Right forelimb (tissue), 1 donor: Measurements from ENCODE around the gene FTSJ1.
"Not testable (repeated sequence)": the region's sequence is repeated elsewhere in the genome, so short reads cannot be mapped to it uniquely, and the experiment has no call there.

Experiments
- DNase-seq: peaks from one replicate; pipeline ENCODE4 v3.0.0-alpha.2; 2018

The FTSJ1 gene

GRCh38 chrX:48475774-48476577 lies at the start of gene FTSJ1:
FTSJ1 (plus strand) TSS chrX:48476199; CDS start chrX:48478048, 1,849 bp downstream.
- DNase-seq, result peak; percentile 90

GRCh38 chrX:48427027-48427716 lies 48.8 kb upstream of the FTSJ1 start:
- DNase-seq, result not testable (repeated sequence)

- not testable (repeated sequence) for DNase-seq
Observed at GRCh38 chrX:48429606-48430005, 46.4 kb upstream of the FTSJ1 start.

DNA sequence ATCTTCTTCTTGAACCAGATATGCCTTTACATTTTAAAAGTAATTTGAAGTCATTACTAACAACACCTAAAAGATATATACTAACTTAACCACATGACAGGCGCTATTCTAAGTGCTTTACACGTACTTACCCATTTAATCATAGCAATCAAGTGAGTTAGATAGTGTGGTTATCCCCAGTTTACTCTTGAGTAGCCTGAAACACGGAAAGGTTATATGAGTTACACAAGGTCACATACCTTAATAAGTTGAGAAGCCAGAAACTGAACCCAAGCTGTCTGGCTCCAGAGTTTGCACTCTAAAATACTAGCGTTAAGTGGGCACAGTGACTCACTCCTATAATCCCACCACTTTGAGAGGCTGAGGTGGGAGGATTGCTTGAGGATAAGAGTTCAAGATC lies 45.8 kb upstream of the FTSJ1 start:
- not testable (repeated sequence) for DNase-seq

DNA sequence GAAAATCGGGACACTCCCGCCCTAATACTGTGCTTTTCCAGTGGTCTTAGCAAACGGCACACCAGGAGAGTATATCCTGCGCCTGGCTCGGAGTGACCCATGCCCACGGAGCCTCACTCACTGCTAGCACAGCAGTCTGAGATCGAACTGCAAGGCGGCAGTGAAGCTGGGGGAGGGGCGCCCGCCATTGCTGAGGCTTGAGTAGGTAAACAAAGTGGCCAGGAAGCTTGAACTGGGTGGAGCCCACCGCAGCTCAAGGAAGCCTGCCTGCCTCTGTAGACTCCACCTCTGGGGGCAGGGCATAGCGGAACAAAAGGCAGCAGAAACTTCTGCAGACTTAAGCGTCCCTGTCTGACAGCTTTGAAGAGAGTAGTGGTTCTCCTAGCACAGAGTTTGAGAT lies 42.3 kb upstream of the FTSJ1 start:
- DNase-seq, result not testable (repeated sequence)

DNA sequence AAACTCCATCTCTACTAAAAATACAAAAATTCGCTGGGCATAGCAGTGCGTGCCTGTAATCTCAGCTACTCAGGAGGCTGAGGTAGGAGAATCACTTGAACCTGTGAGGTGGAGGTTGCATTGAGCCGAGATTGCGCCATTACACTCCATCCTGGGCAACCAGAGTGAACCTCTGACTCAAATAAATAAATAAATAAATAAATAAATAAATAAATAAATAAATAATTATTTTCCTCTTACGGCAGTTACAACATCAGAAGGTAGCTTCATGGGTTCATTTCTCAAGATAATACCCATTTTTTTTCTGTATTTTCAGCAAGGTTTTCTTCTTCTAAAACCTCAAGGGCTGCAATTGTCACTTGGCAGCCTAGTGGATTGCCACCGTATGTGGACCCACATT lies 28.8 kb upstream of the FTSJ1 start:
- DNase-seq, result not testable (repeated sequence)

- DNase-seq, result no peak
Observed at GRCh38 chrX:48450076-48450475, 25.9 kb upstream of the FTSJ1 start.

DNA sequence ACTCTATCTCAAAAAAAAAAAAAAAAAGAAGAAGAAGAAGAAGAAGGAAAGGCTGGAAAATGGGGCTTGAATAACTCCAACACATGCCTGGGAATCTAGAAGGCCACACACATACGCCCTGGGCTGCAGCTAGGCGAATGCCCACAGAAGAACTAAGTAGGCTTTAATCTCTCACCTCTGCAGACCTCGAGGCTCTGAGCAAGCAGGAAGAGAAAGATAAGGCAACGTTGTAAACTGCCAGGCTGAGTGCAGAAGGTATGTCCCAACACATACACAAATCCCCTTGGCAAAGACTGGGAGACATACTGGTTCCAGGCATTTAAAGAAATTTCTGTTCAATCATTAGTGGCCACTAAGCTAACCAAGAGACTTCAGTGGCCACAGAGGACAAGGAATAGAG lies 24.3 kb upstream of the FTSJ1 start:
- DNase-seq, result no peak

DNA sequence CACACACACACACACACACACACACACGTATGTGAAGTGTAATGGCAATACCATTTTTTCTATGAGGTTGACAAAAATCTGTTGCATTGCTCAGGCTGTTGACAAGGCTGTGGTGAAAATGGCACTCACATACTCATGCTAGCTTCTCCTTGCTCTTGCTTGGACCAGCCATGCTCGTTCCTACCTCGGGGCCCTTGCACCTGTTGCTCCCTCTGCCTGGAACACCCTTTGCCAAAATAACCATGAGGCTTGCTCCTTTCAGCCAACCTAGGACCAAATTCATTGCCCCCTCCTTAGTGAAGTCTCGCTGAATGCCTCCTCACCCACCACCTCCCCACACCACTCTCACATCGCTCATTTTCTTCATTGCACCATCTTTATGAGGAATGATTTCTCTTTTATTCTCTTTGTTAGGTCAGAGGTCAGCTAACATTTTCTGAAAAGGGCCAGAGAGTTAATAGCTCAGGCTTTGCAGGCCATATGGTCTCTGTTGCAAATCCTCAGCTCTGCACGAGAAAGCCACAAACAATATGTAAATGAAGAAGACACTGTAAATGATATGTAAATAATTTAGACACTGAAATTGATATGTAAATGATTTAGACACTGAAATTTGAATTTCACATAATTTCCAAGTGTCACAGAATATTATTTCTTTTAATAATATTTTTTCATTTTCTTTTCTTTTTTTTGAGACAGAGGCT lies 19.2 kb upstream of the FTSJ1 start:
- DNase-seq, result no peak

GRCh38 chrX:48458711-48459110 lies 17.3 kb upstream of the FTSJ1 start:
- DNase-seq, result no peak

GRCh38 chrX:48459483-48459882 lies 16.5 kb upstream of the FTSJ1 start:
- DNase-seq, result no peak

DNA sequence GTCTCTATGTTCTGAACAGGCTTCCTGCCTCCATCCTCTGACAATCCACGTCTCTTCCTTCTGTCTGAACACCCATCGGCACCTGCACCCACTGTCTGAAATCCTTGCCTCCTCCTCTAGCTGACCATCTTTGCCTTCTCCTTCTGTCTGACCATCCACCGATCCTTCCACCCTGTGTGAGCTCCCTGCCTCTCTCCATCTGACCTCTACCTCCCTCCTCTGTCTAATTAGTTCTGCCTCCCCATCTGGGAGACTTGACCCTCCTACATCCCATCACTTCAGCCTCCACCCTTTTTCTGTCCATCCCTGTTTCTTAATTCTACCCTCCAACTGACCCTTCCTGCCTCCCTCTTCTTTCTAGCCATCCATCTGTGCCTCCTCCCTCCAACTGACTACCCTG lies 16.0 kb upstream of the FTSJ1 start:
- no peak for DNase-seq

GRCh38 chrX:48460606-48461005 lies 15.4 kb upstream of the FTSJ1 start:
- no peak for DNase-seq

- DNase-seq, result no peak
Observed at GRCh38 chrX:48461830-48462229, 14.2 kb upstream of the FTSJ1 start.

DNA sequence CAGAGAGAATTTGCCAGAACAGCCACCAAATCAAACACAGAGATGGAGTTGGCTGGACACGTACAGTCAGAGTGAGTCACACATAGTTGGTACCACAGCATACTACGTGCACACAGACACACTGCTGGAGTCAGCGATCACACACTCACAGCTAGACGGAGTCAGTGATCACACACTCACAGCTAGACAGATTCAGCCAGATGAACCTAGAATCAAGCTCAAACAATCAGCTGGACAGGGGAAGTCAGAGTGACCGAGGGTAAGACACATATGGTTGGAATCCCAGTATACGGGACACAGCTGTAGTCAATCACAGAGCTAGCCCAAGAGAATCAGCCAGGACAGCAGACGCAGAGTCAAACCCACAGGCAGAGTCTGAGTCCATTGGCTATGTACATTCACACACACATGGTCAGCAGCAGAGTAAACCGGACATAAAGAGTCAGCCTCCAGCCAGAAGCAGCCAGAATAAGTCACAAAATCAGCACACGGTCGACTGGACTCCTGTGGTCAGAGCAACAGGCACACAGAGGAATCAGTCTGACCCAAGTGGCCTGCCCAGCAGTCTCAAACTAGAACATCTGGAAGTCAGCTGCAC lies 10.6 kb upstream of the FTSJ1 start:
- DNase-seq, result no peak

GRCh38 chrX:48466696-48467095 lies 9.3 kb upstream of the FTSJ1 start:
- no peak for DNase-seq

- DNase-seq, result no peak
Observed at GRCh38 chrX:48467281-48467761, 8.7 kb upstream of the FTSJ1 start.

GRCh38 chrX:48468247-48468671 lies 7.7 kb upstream of the FTSJ1 start:
- no peak for DNase-seq

- DNase-seq, result no peak
Observed at GRCh38 chrX:48468693-48469691, 7.0 kb upstream of the FTSJ1 start.

DNA sequence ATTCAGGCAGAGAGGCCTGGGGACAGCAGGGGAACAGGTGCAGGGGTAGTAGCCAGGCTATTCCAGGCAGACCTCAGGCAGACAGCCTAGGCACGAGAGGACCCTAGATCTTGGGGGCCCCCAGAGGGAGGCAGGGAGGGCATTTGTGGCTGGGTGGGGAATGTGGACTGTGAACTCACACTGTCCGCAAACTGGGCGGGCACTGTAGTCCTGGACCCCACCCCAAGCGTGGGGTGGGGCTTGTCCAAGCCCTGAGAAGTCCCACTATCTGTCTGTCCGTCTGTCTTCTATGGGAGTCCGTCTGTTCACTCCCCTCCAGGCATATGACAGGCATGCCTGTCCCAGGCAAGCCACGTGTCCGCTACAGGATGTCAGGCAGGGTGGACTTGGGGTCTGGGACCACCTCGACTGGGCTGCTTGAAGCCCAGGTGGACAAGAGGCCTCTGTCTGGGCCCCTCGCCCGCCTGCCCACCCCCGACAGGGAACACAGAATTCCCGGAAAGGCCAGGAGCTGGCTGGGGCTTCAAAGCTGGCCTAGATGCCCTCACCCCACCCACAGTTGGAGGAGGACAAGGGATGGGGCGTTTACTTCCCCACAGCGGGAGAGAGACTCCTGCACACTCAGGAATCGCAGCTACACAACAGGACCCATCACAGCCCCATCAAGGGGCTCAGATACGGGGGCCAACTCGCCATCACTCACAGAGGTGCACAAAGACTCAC lies 5.7 kb upstream of the FTSJ1 start, which contains the start of gene SLC38A5:
Gene SLC38A5 (minus strand): TSS at position 151 of the 723 bp plus-strand sequence. CDS start 2,336 bp downstream, outside the sequence.
- DNase-seq, result no peak

DNA sequence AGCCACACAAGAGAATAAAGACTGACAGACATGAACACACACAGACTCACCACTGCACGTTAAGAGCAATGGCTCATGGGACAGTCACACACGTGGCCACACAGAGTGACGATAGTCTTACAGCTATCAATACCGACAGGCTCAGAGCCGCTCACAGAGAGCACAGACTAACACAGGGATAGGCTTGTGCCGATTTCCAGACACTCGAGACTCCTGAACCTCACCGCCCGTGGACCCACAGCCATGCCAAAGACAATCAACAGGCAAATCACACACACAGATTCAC lies 5.2 kb upstream of the FTSJ1 start:
- DNase-seq, result no peak
